VCaP (cell line): ENCODE measurements around the gene LIAS.
A peak's percentile ranks its signal among the peaks of the same experiment; 100 is the strongest.

Source experiments
- H3K27ac ChIP-seq: fragments of 450-650 bp; 2 replicates; pipeline ENCODE4 v1.5.1; 2017
- TF ChIP-seq, protein P1 (sequence below): fragments of 450-650 bp; conservative IDR thresholded peaks from 2 replicates; pipeline ENCODE4 v1.5.1; 2017; ENCODE audit warnings: mild to moderate bottlenecking, moderate library complexity

LIAS gene

DNA sequence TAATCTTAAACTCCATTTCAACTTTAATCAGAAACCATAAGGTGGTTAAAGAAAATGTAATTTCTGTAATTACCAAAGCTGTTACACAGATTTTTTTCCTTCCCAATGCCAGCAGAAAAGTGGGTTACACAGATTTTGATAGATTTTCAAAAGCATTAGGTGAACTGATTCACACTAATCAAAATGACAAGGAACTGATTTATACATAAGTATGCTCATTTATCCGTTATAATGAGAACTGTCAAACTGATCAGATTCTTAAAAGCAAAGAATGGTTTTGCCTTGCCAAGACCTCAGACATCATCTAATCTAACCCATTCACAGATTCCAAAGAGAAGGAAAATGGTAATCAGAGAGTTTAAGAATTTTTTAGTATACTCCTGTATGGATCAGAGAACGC is 63.2 kb downstream of the LIAS start:
- H3K27ac ChIP-seq = no peak overlapping the region
- TF ChIP-seq, protein P1, sequence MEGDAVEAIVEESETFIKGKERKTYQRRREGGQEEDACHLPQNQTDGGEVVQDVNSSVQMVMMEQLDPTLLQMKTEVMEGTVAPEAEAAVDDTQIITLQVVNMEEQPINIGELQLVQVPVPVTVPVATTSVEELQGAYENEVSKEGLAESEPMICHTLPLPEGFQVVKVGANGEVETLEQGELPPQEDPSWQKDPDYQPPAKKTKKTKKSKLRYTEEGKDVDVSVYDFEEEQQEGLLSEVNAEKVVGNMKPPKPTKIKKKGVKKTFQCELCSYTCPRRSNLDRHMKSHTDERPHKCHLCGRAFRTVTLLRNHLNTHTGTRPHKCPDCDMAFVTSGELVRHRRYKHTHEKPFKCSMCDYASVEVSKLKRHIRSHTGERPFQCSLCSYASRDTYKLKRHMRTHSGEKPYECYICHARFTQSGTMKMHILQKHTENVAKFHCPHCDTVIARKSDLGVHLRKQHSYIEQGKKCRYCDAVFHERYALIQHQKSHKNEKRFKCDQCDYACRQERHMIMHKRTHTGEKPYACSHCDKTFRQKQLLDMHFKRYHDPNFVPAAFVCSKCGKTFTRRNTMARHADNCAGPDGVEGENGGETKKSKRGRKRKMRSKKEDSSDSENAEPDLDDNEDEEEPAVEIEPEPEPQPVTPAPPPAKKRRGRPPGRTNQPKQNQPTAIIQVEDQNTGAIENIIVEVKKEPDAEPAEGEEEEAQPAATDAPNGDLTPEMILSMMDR = no peak

- TF ChIP-seq, protein P1 = no peak
- H3K27ac ChIP-seq = no peak overlapping the region
Measured at GRCh38 chr4:39524161-39524957, 65.5 kb downstream of the LIAS start.

- TF ChIP-seq, protein P1 = 0 out of 2 replicates have a peak, but pooled peaks have one; percentile 6
- peak overlapping the region; percentile 94 for H3K27ac ChIP-seq
Measured at GRCh38 chr4:39525822-39526690, 67.2 kb downstream of the LIAS start.

DNA sequence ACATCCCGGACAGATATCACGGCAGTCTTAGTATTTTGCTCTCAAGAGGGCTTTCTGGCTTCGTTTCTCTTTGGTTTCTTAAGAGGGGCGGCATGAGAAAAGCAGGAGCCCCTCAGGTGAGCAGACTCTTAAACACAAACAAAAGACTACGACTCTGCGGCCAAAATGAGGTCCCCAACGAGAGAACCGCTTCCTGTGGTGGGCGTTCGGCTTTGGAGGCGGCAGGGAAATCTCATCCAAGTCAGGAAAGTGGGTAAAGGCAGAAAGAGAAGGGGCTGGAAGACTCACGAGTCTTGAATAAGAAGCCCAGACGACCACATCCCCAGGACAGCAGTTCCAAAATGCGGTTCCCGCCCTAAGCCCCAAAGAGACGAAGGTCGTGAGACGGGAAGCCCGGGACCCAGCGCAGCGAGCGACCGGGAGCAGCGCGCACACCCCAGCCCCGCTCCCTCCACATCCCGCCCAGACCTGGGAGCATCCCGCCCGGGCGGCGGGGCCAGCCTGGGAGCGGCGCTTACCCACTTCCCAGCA is 68.0 kb downstream of the LIAS start:
- TF ChIP-seq, protein P1 = no peak
- H3K27ac ChIP-seq = peak overlapping the region; percentile 94

- TF ChIP-seq, protein P1 = 0 out of 2 replicates have a peak, but pooled peaks have one; percentile 11
- peak within 1 kb of the TSS; percentile 94 for H3K27ac ChIP-seq
Measured at GRCh38 chr4:39527296-39528060, 68.6 kb downstream of the LIAS start, which contains the start of gene UGDH. TSS of gene UGDH (minus strand) at chr4:39527439. CDS start at chr4:39521512, 5,927 bp downstream.

DNA sequence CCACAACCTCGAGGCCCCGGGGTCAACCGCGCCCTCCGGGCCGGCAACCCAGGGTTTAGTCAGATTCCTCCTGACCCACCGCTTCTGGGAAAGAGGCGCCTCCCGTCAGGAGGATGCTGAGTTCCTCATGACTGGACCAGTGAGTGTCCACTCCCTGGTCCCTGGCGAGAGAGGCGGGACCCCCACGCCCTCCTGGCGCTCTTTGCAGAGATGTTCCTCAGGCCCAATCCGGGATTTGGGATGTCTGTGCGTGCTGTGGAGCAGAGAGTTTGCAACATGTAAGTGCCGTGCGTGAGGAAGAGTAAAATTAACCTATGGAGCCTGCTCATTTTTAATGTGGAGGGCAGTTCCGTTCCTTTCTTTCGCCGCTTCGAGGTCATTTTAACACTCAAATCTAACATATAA is 69.2 kb downstream of the LIAS start:
- peak overlapping the region; percentile 94 for H3K27ac ChIP-seq
- TF ChIP-seq, protein P1 = no peak
